GM21390 (cell line): ENCODE data around the gene CASKIN1.

Experiments used
- ATAC-seq: cut with Tn5 transposase; IDR thresholded peaks from one replicate; pipeline ENCODE4 v1.9.1; 2021; ENCODE audit not compliant: unreplicated experiment

CASKIN1 gene

DNA sequence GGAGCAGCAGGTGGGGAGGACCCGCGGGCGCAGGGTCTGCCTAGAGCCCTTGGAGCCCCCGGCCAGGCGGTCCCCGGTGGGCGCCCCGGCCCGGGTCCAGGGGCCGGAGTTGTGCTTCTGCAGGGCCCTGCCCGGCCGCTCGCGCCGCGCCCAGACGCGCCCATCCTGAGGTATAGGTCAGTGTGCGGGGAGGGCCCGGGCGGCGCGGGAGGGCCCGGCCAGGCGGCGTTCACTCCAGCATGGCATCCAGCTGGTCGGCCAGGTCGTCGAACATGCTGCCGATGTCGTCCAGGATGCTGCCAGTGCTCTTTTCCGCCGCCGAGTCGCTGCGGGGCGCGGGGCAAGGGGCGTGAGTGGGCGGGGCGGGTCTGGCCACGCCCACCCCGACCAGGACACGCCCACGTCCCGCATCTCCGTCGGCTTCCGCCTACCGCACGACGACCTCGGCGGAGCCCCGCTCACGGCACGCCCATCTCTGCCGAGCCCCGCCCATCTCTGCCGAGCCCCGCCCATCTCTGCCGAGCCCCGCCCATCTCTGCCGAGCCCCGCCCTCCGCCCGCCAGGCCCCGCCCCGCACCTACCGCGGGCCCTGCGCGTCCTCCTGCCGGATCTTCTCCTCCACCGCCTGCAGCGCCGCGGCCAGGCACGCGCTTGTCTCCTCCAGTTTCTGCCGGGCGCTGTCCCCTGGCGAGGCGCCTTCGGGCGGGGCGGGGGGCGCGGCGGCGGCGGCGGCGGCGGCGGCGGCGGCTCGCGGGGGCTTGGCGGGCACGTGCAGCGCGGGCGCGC lies 17.9 kb downstream of the CASKIN1 start:
- ATAC-seq, result no peak

DNA sequence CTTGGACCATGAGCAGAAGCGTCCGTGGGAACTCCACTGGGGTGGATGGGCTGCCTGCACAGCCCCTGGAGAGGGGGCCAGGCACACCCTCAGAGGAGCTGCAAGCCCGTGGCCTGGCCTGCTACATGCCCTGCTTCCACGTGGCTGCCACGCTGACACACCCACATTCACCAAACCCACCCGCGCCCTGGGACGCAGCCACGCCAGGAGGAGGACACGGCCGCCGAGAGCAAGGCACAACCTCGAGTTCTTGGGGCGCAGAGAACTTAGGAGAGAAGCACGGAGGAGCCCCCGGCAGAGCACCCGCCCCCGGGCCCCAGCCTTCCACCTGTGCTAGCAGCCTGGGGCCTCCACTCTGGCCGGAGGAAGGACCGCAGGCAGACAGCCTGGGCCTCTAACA lies 18.8 kb downstream of the CASKIN1 start:
- ATAC-seq, result no peak

- ATAC-seq, result no peak
Observed at GRCh38 chr16:2177101-2177500, 19.3 kb downstream of the CASKIN1 start.

DNA sequence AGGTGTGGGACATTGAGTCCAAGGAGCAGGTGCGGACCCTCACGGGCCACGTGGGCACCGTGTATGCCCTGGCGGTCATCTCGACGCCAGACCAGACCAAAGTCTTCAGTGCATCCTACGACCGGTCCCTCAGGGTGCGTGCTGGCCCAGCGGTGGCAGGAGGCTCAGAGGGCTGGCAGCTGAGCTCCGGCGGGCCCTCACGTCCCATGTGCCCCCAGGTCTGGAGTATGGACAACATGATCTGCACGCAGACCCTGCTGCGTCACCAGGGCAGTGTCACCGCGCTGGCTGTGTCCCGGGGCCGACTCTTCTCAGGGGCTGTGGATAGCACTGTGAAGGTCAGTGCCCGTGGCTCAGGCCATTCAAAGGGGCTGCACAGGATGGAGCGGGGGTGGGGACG lies 20.4 kb downstream of the CASKIN1 start:
- no peak for ATAC-seq

- ATAC-seq, result no peak
Observed at GRCh38 chr16:2175454-2175853, 21.0 kb downstream of the CASKIN1 start.

DNA sequence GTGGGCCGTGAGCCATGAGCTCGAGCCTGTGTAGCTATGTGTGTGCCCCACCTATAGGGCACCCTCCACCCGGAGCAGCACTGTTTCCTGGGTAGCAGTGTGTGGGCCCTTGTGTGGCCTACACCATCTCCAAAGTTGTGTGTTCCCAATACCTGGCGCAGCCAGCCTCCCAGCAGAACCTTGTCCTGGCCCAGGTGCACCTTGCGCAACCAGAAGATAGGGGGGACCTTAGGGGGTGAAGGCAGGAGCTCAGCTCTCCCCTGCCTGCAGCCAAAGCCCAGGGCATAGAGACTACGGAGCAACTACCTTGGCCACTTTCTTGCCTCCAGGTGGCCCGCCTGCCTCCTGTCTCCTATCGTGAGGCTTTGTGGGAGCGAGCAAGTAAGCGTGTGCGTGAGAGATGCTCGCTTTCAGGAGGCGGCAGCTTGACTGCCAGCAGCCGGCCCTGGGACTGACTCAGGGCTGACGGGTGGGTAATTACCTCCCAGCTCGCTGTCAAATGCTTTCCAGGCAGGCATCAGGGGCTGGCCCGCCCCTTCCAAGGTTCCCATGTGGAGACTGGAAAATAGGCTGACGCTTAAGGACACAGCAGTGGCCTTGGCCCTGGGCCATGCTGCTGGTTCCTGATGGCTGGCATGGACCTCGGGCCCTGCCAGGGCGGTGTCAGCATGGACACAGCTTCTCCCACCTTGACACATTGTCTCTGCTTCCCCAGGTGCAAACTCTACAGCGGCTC lies 21.8 kb downstream of the CASKIN1 start:
- ATAC-seq, result no peak

DNA sequence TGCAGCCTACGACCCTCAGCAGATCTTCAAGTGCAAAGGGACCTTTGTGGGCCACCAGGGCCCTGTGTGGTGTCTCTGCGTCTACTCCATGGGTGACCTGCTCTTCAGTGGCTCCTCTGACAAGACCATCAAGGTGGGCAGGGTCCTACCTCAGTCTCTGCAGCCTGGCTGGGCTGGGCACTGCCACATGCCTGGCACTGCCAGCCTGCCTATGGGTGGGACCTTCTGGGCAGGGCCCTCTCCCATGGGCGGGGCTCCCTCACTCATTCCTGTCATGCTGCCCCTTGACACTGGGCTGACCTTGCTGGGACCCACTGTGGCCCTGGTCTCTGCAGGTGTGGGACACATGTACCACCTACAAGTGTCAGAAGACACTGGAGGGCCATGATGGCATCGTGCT lies 22.5 kb downstream of the CASKIN1 start:
- no peak for ATAC-seq

- no peak for ATAC-seq
Observed at GRCh38 chr16:2173366-2173765, 23.0 kb downstream of the CASKIN1 start.

- ATAC-seq, result no peak
Observed at GRCh38 chr16:2172688-2173335, 23.6 kb downstream of the CASKIN1 start.

DNA sequence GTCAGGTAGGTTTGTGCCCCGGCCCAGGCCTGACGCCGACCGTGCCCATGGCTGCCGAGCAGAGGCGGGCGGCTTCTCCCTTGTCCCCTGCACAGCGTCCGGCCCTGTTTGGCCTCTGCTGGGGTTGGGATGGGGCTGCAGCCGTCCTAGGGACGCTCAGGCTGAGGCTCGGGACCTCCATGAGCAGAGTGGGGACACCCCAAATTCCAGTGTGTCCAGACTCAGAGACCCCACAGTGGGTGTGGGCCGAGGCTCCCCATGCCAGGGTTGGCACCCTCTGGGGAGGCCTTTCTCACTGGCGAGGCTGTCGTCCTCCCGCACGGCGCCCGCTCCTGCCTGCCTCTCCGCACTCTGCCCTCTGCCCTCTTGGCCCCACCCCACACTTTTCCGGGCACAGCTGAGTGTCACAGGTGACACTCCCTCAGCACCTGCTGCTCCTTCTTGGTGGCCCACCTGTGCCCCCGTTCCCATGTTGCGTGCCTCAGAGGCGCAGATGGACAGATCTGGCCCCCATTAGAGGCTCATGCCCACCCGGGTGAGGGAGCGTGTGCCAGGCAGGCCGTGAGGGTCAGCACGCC lies 24.7 kb downstream of the CASKIN1 start:
- no peak for ATAC-seq

DNA sequence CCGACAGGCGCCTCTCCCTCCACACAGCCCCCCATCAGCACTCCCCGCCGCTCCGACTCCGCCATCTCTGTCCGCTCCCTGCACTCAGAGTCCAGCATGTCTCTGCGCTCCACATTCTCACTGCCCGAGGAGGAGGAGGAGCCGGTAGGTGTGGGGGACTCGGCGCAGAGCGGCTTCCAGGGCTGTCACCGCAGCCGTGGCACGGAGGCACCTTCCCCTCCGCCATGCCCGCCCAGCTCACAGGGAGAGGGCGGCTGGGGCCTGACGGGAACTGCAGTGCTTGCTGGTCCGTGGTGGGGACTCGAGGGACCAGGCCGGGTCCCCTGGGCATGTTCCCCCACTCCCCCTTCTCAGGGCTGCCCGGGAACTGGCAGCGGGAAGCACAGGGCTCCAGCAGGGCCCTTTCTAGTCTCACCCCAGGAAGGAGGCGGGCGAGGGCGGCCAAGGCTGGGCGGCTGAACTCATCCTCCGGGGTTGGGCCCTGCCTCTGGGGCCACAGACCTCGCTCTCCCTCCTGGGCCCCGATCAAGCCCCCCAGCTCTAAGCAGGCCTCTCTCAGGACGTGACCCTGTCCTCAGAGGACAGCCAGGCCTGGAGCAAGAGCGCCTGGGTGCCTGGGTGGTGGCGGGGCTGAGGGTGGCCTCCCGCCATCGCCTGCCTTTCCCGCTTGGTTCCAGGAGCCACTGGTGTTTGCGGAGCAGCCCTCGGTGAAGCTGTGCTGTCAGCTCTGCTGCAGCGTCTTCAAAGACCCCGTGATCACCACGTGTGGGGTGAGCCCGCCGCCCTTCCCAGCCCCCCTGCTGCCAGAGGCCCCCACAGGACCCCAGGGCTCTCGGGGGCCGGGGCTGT lies 25.6 kb downstream of the CASKIN1 start:
- ATAC-seq, result no peak

DNA sequence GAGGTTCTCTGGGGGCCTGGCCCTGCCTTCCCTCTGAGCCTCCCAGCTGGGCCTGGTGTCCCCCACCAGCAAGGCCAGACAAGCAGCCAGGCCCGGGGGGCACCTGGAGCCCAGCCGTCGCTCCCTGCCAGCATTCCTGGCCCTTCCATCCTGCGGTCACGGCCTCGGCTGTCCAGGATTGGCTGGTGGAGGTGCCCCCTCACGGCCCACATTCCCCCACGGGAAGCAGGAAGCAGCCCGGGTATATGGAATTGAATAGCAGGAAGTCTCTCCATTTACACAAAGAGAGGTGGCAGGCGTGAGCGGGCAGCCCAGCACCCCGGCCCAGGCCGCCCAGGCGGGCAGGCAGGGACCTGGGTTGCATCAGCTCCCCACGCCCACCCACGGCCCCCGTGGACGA lies 26.3 kb downstream of the CASKIN1 start:
- ATAC-seq, result no peak

GRCh38 chr16:2167068-2167638 lies 29.3 kb downstream of the CASKIN1 start:
- ATAC-seq, result no peak

DNA sequence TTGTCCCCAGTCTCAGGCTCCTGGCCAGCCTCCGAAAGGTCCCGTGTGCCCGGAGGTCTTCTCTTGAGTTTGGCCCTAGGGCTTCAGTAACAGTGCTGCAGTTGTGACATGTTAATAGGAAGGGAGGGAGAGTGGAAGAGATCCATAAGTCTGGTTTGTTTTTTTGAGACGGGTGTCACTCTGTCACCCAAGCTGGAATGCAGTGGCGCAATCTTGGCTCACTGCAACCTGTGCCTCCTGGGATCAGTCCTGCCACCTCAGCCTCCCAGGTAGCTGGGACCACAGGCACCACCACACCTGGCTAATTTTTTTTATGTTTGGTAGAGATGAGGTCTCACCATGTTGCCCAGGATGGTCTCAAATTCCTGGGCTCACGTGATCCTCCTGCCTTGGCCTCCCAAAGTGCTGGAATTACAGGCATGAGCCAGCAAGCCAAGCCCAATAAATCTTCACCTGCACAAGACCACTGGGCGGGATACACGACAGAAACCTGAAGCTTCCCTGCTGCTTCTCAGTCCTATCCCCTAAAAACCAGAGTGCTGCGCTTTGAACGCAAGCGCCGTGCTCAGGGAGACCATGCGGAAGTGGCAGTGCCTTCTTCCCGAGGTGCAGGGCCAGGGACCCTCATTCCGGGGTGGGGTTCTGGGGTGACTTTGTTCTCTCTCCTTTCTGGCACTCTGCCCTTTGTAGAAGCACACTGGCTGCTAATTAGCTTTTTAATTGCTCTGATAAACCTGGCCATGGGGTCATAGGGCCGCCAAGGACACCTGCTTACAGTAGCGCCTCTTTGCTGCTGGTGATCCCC lies 29.9 kb downstream of the CASKIN1 start:
- no peak for ATAC-seq

- ATAC-seq, result no peak
Observed at GRCh38 chr16:2165861-2166260, 30.5 kb downstream of the CASKIN1 start.

DNA sequence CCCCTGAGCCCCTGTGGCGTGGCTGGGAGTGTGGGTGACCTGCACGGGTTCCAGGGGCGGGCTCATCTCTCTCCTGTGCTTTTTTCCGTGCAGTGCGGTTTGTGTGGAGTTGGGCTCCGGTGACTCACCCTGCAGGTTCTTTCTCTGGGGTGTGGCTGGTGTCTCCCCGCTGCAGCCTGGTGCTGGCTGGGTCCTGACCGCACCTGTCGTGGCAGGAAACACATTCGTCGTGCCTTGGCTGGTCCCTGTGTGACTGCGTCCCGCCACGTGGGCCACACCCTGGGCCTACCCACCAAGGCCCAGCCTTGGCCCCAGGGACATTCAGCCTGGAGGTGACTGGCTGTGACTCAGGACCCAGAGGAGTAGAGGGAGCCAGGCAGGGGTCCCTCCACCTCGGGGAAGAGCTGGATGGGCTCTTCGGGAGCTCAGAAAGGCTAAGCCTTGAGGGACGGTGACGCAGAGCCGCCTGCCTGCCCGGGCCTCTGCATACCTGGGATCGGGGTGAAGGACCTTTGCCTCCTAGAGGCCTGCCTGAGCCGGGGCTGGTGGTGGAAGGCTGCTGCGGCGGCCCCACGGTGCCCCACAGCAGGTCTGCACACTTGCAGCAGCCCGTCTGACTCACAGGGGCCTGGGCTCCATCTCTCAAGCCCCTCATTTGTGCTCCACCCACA lies 33.1 kb downstream of the CASKIN1 start:
- no peak for ATAC-seq

DNA sequence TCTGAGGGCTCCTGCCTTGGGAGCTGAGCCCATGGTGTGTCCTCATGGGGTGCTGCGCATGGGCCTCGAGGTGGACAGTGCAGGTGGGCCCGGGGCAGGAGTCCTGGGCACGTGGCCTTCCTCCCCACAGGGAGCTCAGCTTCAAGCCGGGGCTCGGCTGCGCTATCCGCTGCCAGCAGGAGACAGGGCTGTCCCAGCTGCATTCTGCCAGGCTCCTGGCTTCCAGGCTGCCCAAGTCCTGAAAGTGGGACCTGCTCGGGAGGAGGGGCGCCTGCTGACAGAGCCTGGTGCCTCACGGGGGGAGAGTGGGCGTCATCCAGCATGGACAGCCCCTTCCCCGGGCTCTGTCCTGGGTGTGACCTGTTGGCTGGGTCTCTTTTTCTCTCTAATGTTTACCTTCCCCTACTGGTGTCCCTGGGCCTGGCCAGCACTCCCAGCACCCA lies 33.7 kb downstream of the CASKIN1 start:
- ATAC-seq, result no peak

GRCh38 chr16:2161911-2162310 lies 34.5 kb downstream of the CASKIN1 start:
- no peak for ATAC-seq
